ENCODE data around the gene GM2A.
"Not testable (repeated sequence)": the region's sequence is repeated elsewhere in the genome, so short reads cannot be mapped to it uniquely, and the experiment has no call there.

GM2A gene

DNA sequence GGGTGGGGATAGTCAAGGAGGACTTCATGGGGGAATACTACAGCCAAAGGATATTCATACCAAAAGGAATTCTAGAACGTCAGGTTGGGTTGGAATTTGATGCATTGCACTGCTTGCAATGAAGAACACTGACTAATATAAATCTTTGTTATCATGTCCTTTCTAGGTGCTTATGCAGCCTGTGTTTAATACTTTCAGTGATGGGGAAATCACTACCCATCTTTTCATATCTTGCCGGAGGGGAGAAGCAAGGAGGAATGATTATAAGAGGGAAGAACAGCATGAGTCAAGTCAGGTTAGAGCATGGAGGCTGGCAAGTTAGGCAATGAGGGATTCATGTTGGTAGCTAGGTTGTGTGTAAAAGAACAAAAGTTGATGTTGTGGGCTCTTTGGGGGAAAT is 24.0 kb upstream of the GM2A start:
- no peak overlapping the region for H3K4me3 Mint-ChIP-seq
- DNase-seq = no peak
- peaks cover 4% of the 10 kb centered on the region for H3K4me1 Mint-ChIP-seq
- H3K36me3 Mint-ChIP-seq (ENCODE audit: low read depth) = no peaks in the 10 kb centered on the region
- no peaks in the 10 kb centered on the region for H3K9me3 Mint-ChIP-seq
- TF ChIP-seq, protein P1, sequence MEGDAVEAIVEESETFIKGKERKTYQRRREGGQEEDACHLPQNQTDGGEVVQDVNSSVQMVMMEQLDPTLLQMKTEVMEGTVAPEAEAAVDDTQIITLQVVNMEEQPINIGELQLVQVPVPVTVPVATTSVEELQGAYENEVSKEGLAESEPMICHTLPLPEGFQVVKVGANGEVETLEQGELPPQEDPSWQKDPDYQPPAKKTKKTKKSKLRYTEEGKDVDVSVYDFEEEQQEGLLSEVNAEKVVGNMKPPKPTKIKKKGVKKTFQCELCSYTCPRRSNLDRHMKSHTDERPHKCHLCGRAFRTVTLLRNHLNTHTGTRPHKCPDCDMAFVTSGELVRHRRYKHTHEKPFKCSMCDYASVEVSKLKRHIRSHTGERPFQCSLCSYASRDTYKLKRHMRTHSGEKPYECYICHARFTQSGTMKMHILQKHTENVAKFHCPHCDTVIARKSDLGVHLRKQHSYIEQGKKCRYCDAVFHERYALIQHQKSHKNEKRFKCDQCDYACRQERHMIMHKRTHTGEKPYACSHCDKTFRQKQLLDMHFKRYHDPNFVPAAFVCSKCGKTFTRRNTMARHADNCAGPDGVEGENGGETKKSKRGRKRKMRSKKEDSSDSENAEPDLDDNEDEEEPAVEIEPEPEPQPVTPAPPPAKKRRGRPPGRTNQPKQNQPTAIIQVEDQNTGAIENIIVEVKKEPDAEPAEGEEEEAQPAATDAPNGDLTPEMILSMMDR (IDR thresholded peaks at IDR 0.05) = no peak
- peaks cover 27% of the 10 kb centered on the region for H3K27me3 Mint-ChIP-seq (ENCODE audit: low read depth, poor library complexity)
- H3K27ac Mint-ChIP-seq = no peak overlapping the region

DNA sequence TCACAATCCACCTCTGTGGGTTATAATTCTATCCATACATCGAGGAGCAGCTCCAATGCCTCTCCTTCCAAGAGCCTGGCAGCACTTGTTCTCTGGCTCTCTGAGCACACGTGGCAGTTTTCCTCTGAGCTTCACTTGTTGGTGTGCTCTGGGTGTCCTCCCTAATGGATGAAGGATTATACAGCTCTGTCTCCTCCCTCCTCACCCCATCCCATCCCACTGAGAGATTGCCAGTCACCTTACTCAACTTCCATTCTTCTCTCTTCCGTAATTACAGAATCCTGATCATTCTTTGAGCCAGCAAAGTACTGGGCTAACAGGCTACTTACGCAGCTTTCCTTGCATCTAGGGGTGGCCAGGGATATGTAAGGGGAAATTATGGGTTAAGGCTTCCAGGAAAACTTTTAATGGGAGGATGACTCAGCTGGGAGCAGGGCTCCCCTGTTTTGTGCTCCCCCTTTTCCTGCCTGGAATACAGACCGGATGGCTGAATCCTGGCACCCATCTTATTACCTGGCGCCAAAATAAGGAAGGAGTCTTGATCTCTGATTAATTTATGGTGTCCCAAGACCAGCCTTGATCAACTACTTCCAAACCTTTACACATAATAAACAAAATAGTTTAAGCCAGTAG is 22.8 kb upstream of the GM2A start:
- H3K4me1 Mint-ChIP-seq = peaks cover 14% of the 10 kb centered on the region
- no peaks in the 10 kb centered on the region for H3K9me3 Mint-ChIP-seq
- H3K36me3 Mint-ChIP-seq (ENCODE audit: low read depth) = no peaks in the 10 kb centered on the region
- no peak overlapping the region for H3K4me3 Mint-ChIP-seq
- DNase-seq = no peak
- H3K27me3 Mint-ChIP-seq (ENCODE audit: low read depth, poor library complexity) = peaks cover 24% of the 10 kb centered on the region
- no peak overlapping the region for H3K27ac Mint-ChIP-seq
- TF ChIP-seq, protein P1 (IDR thresholded peaks at IDR 0.05) = no peak

DNA sequence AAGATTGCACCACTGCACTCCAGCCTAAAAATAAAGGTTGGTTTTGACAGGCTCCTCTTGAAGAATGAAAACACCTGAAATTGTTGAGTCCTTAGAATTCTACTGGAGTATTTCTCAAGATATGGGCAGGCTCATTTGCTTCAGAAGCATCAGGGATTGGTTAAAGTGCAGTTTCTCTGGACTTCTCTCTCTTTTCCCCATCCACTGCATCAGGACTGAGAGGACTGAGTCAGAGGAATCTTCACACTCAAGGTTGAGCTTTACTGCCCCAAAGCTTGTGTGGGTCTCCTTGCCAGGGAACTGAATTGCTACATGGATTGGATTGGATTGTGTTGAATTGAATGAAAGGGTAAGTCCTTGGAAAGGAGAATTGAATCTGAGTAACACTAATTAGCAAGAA is 21.6 kb upstream of the GM2A start:
- Mint-ChIP-seq H3K36me3 (ENCODE audit: low read depth) (no peaks in the 10 kb centered on the region), H3K4me1 (peaks cover 14% of the 10 kb centered on the region), H3K4me3 (no peak overlapping the region), H3K9me3 (no peaks in the 10 kb centered on the region), H3K27ac (no peak overlapping the region), H3K27me3 (ENCODE audit: low read depth, poor library complexity) (peaks cover 21% of the 10 kb centered on the region)
- no peak for DNase-seq
- TF ChIP-seq, protein P1 (IDR thresholded peaks at IDR 0.05) = no peak

DNA sequence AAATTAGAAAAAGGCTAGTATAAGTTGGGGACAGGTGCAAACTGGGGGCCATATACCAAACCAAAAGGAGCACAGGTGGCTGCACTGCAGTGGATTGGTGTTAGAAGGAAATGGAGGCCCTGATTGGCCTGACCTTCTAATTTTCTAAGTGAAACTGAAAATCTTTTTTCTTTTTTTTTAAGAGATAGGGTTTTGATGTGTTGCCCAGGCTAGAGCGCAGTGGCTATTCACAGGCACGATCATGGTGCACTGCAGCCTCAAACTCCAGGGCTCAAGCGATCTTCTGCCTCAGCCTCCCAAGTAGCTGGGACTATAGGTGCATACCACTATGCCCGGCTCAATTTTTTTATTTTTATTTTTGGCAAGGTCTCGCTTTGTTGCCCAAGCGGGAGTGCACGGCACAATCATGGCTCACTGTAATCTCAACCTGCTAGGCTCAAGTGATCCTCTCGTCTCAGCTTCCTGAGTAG is 19.3 kb upstream of the GM2A start:
- no peak overlapping the region for H3K27ac Mint-ChIP-seq
- TF ChIP-seq, protein P1 (IDR thresholded peaks at IDR 0.05) = no peak
- DNase-seq = no peak

DNA sequence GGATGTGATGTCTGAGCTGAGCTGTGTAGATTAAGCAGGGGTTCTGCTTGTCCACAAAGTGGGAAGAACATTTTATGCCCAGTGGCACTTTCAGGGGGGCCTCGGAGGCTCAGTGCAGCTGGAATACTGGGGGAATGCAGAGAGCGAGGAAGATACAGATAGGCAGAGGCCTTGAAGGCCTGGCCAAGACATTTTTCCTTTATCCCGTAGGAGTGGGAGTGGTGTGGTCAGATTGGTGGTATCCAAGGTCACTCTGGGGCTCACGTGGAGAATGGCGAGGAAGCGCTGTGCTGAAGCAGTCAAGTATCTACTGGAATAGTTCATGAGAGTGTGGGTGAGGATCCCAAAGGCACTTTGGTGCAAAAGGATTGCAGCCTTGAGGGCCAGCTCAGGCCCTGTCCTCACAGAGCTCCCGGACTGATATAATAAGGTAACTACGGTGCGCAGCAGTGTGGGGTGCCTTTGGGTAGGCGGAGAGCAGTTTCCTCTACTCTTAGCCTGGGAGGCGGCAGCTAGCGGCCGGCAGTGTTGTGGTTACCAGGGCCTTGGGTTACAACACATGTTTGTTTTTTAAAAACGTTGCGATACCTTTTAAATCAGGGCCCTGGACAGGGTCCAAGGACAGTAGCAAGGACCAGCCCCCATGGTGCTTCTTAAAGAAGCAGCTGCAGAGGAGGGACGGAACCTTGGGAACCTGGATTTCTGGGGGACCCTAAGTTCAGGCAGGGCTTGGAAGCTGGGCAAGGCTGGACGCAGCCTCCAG is 18.3 kb upstream of the GM2A start:
- Mint-ChIP-seq H3K9me3 (no peaks in the 10 kb centered on the region), H3K4me3 (no peak overlapping the region), H3K27ac (no peak overlapping the region), H3K36me3 (ENCODE audit: low read depth) (no peaks in the 10 kb centered on the region), H3K4me1 (peaks cover 33% of the 10 kb centered on the region), H3K27me3 (ENCODE audit: low read depth, poor library complexity) (peaks cover 11% of the 10 kb centered on the region)
- DNase-seq = no peak
- TF ChIP-seq, protein P1 (IDR thresholded peaks at IDR 0.05) = no peak

More for the DNA sequence above, 19.3 kb upstream of the GM2A start:
- Mint-ChIP-seq H3K4me3 (no peak overlapping the region), H3K9me3 (no peaks in the 10 kb centered on the region), H3K36me3 (ENCODE audit: low read depth) (no peaks in the 10 kb centered on the region), H3K4me1 (peaks cover 25% of the 10 kb centered on the region), H3K27me3 (ENCODE audit: low read depth, poor library complexity) (peaks cover 15% of the 10 kb centered on the region)

DNA sequence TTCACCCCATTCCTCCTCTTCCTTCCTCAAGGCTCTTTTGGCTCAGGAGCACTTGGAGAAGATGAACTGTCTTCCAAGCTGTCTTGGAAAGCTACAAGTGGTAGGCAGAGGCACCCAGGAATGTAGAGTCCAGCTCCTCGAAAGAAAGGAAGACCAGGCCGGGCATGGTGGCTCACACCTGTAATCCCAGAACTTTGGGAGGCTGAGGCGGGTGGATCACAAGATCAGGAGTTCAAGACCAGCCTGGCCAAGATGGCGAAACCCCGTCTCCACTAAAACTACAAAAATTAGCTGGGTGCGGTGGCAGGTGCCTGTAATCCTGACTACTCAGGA is 17.8 kb upstream of the GM2A start:
- H3K9me3 Mint-ChIP-seq; DNase-seq; H3K27ac Mint-ChIP-seq; H3K36me3 Mint-ChIP-seq (ENCODE audit: low read depth); H3K4me3 Mint-ChIP-seq; H3K27me3 Mint-ChIP-seq (ENCODE audit: low read depth, poor library complexity): not testable (repeated sequence)
- peaks cover 33% of the 10 kb centered on the region for H3K4me1 Mint-ChIP-seq
